ENCODE data around the gene LRRC41. TPM values are rescaled to one million over a fixed set of nuclear protein-coding genes. Genes with fewer than 3 reads are reported as not detected.
A peak's percentile ranks its signal among the peaks of the same experiment; 100 is the strongest.

The LRRC41 gene, protein sequence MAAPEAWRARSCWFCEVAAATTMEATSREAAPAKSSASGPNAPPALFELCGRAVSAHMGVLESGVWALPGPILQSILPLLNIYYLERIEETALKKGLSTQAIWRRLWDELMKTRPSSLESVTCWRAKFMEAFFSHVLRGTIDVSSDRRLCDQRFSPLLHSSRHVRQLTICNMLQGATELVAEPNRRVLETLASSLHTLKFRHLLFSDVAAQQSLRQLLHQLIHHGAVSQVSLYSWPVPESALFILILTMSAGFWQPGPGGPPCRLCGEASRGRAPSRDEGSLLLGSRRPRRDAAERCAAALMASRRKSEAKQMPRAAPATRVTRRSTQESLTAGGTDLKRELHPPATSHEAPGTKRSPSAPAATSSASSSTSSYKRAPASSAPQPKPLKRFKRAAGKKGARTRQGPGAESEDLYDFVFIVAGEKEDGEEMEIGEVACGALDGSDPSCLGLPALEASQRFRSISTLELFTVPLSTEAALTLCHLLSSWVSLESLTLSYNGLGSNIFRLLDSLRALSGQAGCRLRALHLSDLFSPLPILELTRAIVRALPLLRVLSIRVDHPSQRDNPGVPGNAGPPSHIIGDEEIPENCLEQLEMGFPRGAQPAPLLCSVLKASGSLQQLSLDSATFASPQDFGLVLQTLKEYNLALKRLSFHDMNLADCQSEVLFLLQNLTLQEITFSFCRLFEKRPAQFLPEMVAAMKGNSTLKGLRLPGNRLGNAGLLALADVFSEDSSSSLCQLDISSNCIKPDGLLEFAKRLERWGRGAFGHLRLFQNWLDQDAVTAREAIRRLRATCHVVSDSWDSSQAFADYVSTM
- 10 to 100 TPM; 55.1 to 65.2 (median 64.3) TPM for total RNA-seq
- 10 to 100 TPM; 21.0 to 36.0 (median 28.0) TPM for polyA plus RNA-seq

DNA sequence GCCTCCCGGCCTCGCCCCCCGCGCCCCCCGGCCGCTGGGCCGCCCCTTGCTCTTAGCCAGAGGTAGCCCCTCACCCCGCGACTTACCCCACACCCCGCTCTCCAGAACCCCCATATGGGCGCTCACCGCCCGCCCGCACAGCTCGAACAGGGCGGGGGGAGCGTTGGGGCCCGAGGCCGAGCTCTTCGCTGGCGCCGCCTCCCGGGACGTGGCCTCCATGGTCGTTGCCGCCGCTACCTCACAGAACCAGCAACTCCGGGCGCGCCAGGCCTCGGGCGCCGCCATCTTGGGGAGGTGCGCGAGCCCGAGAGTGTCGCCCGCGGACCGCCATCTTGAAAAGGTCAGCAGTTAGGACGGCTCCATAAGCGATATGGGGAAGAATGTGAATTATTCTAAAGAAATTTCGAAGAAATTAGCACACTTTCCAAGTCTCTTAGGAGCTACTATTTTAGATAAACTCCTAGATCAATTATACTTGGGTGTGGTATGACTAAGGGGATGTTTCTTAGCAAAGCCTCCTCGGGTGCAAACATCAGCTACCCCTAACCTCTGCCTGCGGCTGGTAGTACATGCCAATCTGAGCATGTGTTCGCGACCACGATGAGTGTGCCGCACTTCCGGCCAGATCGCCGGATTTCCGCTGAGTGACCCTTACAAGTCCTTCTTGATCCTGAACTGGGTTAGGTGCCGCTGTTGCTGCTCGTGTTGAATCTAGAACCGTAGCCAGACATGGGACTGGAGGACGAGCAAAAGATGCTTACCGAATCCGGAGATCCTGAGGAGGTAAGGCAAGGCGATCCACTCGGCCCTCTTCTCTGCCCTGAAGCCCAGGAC lies at the start of gene LRRC41, which contains the start of gene UQCRH:
Gene LRRC41, minus strand, starts transcription at position 579 of the 834 bp plus-strand sequence. Its CDS starts 294 bp downstream, at position 285.
Gene UQCRH, plus strand, starts transcription at position 661 of the 834 bp plus-strand sequence. Its CDS starts 69 bp downstream, at position 730.
- H3K4me1 ChIP-seq, result peaks cover 0 to 74% (median 63%) of the 10 kb centered on the region in 4 donors

DNA sequence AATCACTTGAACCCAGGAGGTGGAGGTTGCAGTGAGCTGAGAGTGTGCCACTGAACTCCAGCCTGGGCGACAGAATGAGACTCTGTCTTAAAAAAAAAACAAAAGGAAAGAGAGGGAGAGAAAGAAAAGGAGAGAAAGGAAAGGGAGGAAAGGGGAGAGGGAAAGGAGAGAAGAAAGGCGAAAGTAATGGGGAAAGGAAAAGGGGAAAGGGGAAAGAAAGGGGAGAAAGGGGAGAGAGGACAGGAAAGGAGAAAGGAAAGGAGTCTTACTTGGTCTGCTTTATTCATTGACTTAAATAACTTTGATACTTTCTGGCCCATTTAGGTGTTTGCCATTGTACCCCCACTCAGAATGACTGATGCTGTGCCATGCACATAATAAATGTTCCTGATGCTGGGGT lies 48.9 kb upstream of the LRRC41 start:
- Histone ChIP-seq H3K36me3 (peaks cover 10 to 90% (median 39%) of the 10 kb centered on the region in 4 donors), H3K9me3 (no peaks in the 10 kb centered on the region), H3K27ac (no peak overlapping the region), H3K4me1 (no peaks in the 10 kb centered on the region), H3K27me3 (no peaks in the 10 kb centered on the region), H3K4me3 (no peak overlapping the region)
- no peak for DNase-seq
- intact Hi-C loops (cut with DNase I), result no loop called here
- no peak for TF ChIP-seq POLR2A (IDR thresholded peaks at IDR 0.05)
- no peak for TF ChIP-seq POLR2AphosphoS5 (IDR thresholded peaks at IDR 0.05)
- TF ChIP-seq, protein P1, sequence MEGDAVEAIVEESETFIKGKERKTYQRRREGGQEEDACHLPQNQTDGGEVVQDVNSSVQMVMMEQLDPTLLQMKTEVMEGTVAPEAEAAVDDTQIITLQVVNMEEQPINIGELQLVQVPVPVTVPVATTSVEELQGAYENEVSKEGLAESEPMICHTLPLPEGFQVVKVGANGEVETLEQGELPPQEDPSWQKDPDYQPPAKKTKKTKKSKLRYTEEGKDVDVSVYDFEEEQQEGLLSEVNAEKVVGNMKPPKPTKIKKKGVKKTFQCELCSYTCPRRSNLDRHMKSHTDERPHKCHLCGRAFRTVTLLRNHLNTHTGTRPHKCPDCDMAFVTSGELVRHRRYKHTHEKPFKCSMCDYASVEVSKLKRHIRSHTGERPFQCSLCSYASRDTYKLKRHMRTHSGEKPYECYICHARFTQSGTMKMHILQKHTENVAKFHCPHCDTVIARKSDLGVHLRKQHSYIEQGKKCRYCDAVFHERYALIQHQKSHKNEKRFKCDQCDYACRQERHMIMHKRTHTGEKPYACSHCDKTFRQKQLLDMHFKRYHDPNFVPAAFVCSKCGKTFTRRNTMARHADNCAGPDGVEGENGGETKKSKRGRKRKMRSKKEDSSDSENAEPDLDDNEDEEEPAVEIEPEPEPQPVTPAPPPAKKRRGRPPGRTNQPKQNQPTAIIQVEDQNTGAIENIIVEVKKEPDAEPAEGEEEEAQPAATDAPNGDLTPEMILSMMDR (IDR thresholded peaks at IDR 0.05), result no peak
- TF ChIP-seq EP300 (IDR thresholded peaks at IDR 0.05), result no peak
- 91 to 95% methylated on average over 2 of the region's 2 CpGs for WGBS, 2 donors

More for the DNA sequence above, at the start of gene LRRC41, which contains the start of gene UQCRH:
- H3K27ac ChIP-seq, result peak within 1 kb of the TSS; percentile 92 to 99 (median 98)
- peak within 1 kb of the TSS; percentile 64 to 98 (median 83) for H3K4me3 ChIP-seq
- peak; percentile 98 for DNase-seq
- no peaks in the 10 kb centered on the region for H3K36me3 ChIP-seq
- TF ChIP-seq, protein P1 (IDR thresholded peaks at IDR 0.05), result peak in 1 of 4 experiments; percentile 9
- TF ChIP-seq POLR2AphosphoS5 (IDR thresholded peaks at IDR 0.05) (peak; percentile 84 to 98 (median 96)), EP300 (IDR thresholded peaks at IDR 0.05) (no peak), POLR2A (IDR thresholded peaks at IDR 0.05) (peak; percentile 80 to 81)
- intact Hi-C loops (cut with DNase I), result loop anchor here (1.0 kb wide), 2 partner anchors 37 to 56 kb away; partner anchors contain the start of genes NSUN4 and RAD54L
- H3K9me3 ChIP-seq, result no peaks in the 10 kb centered on the region
- H3K27me3 ChIP-seq, result no peaks in the 10 kb centered on the region
- WGBS, 2 donors, result 1% methylated on average over 61 of the region's 61 CpGs

DNA sequence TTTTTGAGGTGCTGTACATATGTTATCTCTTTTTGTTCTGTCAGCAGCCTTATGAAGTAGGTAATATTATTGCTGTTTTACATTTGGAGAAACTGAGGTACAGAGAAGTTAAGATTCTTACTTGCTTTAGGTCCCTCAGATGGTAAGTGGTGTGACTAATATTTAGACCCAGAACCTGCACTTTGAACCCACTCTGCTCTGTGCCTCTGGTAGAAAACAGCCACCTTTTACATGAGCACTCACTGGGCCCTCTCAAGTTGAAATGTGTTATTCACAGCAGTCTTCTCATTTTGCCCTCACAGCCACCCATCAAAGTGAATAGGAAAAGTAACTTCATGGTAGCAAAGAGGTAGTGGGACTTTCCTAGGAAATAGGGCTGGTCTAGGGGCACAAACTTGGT lies 41.9 kb upstream of the LRRC41 start:
- no peak for DNase-seq
- no peak overlapping the region for H3K27ac ChIP-seq
- intact Hi-C loops (cut with DNase I), result no loop called here
- TF ChIP-seq EP300 (IDR thresholded peaks at IDR 0.05) (no peak), POLR2A (IDR thresholded peaks at IDR 0.05) (no peak), POLR2AphosphoS5 (IDR thresholded peaks at IDR 0.05) (no peak)
- TF ChIP-seq, protein P1 (IDR thresholded peaks at IDR 0.05), result no peak
- H3K36me3 ChIP-seq, result peaks cover 5 to 60% (median 26%) of the 10 kb centered on the region in 4 donors
- no peak overlapping the region for H3K4me3 ChIP-seq
- no peaks in the 10 kb centered on the region for H3K9me3 ChIP-seq
- H3K4me1 ChIP-seq, result peaks cover 0 to 11% (median 10%) of the 10 kb centered on the region in 4 donors
- H3K27me3 ChIP-seq, result no peaks in the 10 kb centered on the region

DNA sequence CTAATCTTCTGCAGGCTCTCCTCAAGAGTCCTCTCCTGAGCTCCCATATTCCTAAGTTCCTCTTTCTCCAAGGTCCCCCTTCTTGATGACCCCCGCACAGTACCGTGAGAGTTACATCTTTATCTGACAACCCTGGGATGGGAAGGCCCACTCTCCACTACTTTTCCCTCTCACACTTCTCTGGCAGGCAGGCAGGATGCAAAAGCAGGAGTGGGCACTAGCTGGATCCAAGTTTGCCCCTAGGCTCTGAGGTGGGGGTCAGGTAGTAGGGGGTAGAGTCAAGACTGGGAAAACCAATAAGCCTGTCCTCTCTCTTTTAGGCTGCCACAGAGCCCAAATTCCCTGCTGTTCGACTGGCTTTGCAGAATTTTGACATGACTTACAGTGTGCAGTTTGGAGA lies 41.1 kb upstream of the LRRC41 start:
- WGBS, 2 donors, result 90 to 92% methylated on average over 3 of the region's 3 CpGs
- DNase-seq, result peak; percentile 24
- Histone ChIP-seq H3K4me3 (no peak overlapping the region), H3K27ac (no peak overlapping the region), H3K27me3 (no peaks in the 10 kb centered on the region), H3K4me1 (peaks cover 0 to 18% (median 11%) of the 10 kb centered on the region in 4 donors), H3K9me3 (no peaks in the 10 kb centered on the region), H3K36me3 (peaks cover 5 to 52% (median 20%) of the 10 kb centered on the region in 4 donors)
- intact Hi-C loops (cut with DNase I), result no loop called here
- TF ChIP-seq, protein P1 (IDR thresholded peaks at IDR 0.05), result no peak
- TF ChIP-seq POLR2AphosphoS5 (IDR thresholded peaks at IDR 0.05), result no peak
- no peak for TF ChIP-seq POLR2A (IDR thresholded peaks at IDR 0.05)
- no peak for TF ChIP-seq EP300 (IDR thresholded peaks at IDR 0.05)
